ENCODE data around the gene SLC24A3.

Gene SLC24A3

GRCh38 chr20:19291024-19291817, 78.8 kb downstream of the SLC24A3 start:
- no peak for TF ChIP-seq POLR2A (IDR thresholded peaks at IDR 0.05; ENCODE audit: low read depth, low read length)
- FAIRE-seq (no peak), DNase-seq (ENCODE audit: insufficient read length, low spot score) (no peak)

GRCh38 chr20:19291818-19292132, 79.3 kb downstream of the SLC24A3 start:
- FAIRE-seq (no peak), DNase-seq (ENCODE audit: insufficient read length, low spot score) (no peak)
- TF ChIP-seq POLR2A (IDR thresholded peaks at IDR 0.05; ENCODE audit: low read depth, low read length): no peak

GRCh38 chr20:19292254-19292653, 79.8 kb downstream of the SLC24A3 start:
- no peak for TF ChIP-seq POLR2A (IDR thresholded peaks at IDR 0.05; ENCODE audit: low read depth, low read length)
- FAIRE-seq (no peak), DNase-seq (ENCODE audit: insufficient read length, low spot score) (no peak)

- no peak for TF ChIP-seq POLR2A (IDR thresholded peaks at IDR 0.05; ENCODE audit: low read depth, low read length)
Observed at GRCh38 chr20:19295076-19295475, 82.6 kb downstream of the SLC24A3 start.

GRCh38 chr20:19298652-19299051, 86.2 kb downstream of the SLC24A3 start:
- DNase-seq (ENCODE audit: insufficient read length, low spot score) (no peak), FAIRE-seq (no peak)
- TF ChIP-seq POLR2A (IDR thresholded peaks at IDR 0.05; ENCODE audit: low read depth, low read length): no peak

More at GRCh38 chr20:19295076-19295475, 82.6 kb downstream of the SLC24A3 start:
- no peak for DNase-seq (ENCODE audit: insufficient read length, low spot score)
- no peak for FAIRE-seq

- DNase-seq (ENCODE audit: insufficient read length, low spot score): no peak
- TF ChIP-seq POLR2A (IDR thresholded peaks at IDR 0.05; ENCODE audit: low read depth, low read length): no peak
- FAIRE-seq: no peak
Observed at GRCh38 chr20:19300395-19300794, 88.0 kb downstream of the SLC24A3 start.

GRCh38 chr20:19301142-19301541, 88.7 kb downstream of the SLC24A3 start:
- no peak for TF ChIP-seq POLR2A (IDR thresholded peaks at IDR 0.05; ENCODE audit: low read depth, low read length)
- no peak for FAIRE-seq
- no peak for DNase-seq (ENCODE audit: insufficient read length, low spot score)

GRCh38 chr20:19301843-19302242, 89.4 kb downstream of the SLC24A3 start:
- FAIRE-seq (no peak), DNase-seq (ENCODE audit: insufficient read length, low spot score) (no peak)
- TF ChIP-seq POLR2A (IDR thresholded peaks at IDR 0.05; ENCODE audit: low read depth, low read length): no peak

- DNase-seq (ENCODE audit: insufficient read length, low spot score) (no peak), FAIRE-seq (no peak)
- no peak for TF ChIP-seq POLR2A (IDR thresholded peaks at IDR 0.05; ENCODE audit: low read depth, low read length)
Observed at GRCh38 chr20:19302714-19303113, 90.3 kb downstream of the SLC24A3 start.

- DNase-seq (ENCODE audit: insufficient read length, low spot score): no peak
- TF ChIP-seq POLR2A (IDR thresholded peaks at IDR 0.05; ENCODE audit: low read depth, low read length): no peak
- no peak for FAIRE-seq
Observed at GRCh38 chr20:19304389-19304788, 91.9 kb downstream of the SLC24A3 start.

- no peak for DNase-seq (ENCODE audit: insufficient read length, low spot score)
- TF ChIP-seq POLR2A (IDR thresholded peaks at IDR 0.05; ENCODE audit: low read depth, low read length): no peak
- no peak for FAIRE-seq
Observed at GRCh38 chr20:19304886-19305415, 92.5 kb downstream of the SLC24A3 start.

GRCh38 chr20:19308146-19308545, 95.7 kb downstream of the SLC24A3 start:
- FAIRE-seq: no peak
- DNase-seq (ENCODE audit: insufficient read length, low spot score): no peak
- TF ChIP-seq POLR2A (IDR thresholded peaks at IDR 0.05; ENCODE audit: low read depth, low read length): no peak

GRCh38 chr20:19310541-19310940, 98.1 kb downstream of the SLC24A3 start:
- no peak for TF ChIP-seq POLR2A (IDR thresholded peaks at IDR 0.05; ENCODE audit: low read depth, low read length)
- no peak for FAIRE-seq
- no peak for DNase-seq (ENCODE audit: insufficient read length, low spot score)

- DNase-seq (ENCODE audit: insufficient read length, low spot score) (no peak), FAIRE-seq (no peak)
- no peak for TF ChIP-seq POLR2A (IDR thresholded peaks at IDR 0.05; ENCODE audit: low read depth, low read length)
Observed at GRCh38 chr20:19313342-19314069, 101.1 kb downstream of the SLC24A3 start.

GRCh38 chr20:19314621-19315020, 102.2 kb downstream of the SLC24A3 start:
- no peak for FAIRE-seq
- DNase-seq (ENCODE audit: insufficient read length, low spot score): no peak
- no peak for TF ChIP-seq POLR2A (IDR thresholded peaks at IDR 0.05; ENCODE audit: low read depth, low read length)
